Activated naive CD4-positive, alpha-beta T cell treated with anti-CD3 and anti-CD28 coated beads, Interleukin-2, amount 10 ng/mL, durations not matched to agents 7 days and 5 days (primary cell): ENCODE data around the gene XXYLT1.
A peak's percentile ranks its signal among the peaks of the same experiment; 100 is the strongest.

Experiments used
- CTCF ChIA-PET: fragments of 350-600 bp; sonication (Branson Sonifier 250); formaldehyde crosslinking; loops from one replicate; lab custom pipeline; 2021; ENCODE audit warnings: antibody characterized with exemption; lab: Charles Lee
- DNase-seq: peaks from one replicate; pipeline ENCODE4 v3.0.0-alpha.2; 2020
- H3K27ac Mint-ChIP-seq: one replicate; pipeline ENCODE4 v1.8.0; 2021; ENCODE audit warnings: mild to moderate bottlenecking, moderate library complexity, mixed read lengths
- H3K27me3 Mint-ChIP-seq: one replicate; pipeline ENCODE4 v1.8.0; 2021; ENCODE audit warnings: mild to moderate bottlenecking, mixed read lengths
- H3K36me3 Mint-ChIP-seq: one replicate; pipeline ENCODE4 v1.8.0; 2021; ENCODE audit warnings: mixed read lengths
- H3K4me1 Mint-ChIP-seq: one replicate; pipeline ENCODE4 v1.8.0; 2021; ENCODE audit warnings: mixed read lengths
- H3K4me3 Mint-ChIP-seq: one replicate; pipeline ENCODE4 v1.8.0; 2021; ENCODE audit warnings: mild to moderate bottlenecking, moderate library complexity, mixed read lengths
- H3K9me3 Mint-ChIP-seq: one replicate; pipeline ENCODE4 v1.8.0; 2021; ENCODE audit warnings: mixed read lengths

The XXYLT1 gene

DNA sequence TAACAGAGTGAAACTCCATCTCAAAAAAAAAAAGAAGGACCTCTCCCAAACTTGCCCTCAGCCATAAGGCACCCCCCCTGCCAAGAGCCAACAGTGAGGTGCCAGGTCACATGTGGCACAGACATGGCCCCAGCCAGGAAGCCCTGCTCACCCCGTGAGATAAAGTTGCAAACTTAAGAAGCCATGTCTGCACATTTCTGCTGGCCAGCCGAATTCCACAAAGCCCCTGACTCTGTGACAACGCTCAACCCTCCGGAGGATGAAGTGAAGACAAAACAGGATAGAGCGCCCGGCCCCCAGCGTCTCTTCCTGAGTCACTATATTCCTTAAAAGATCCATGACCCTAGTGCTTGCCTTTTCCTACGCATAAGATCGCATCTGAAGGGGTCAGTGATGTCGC is 188.1 kb downstream of the XXYLT1 start:
- no peak overlapping the region for H3K4me3 Mint-ChIP-seq
- peaks cover 13% of the 10 kb centered on the region for H3K4me1 Mint-ChIP-seq
- H3K27me3 Mint-ChIP-seq = no peaks in the 10 kb centered on the region
- H3K27ac Mint-ChIP-seq = no peak overlapping the region
- no peak for DNase-seq
- CTCF ChIA-PET = no interaction called here
- no peaks in the 10 kb centered on the region for H3K9me3 Mint-ChIP-seq
- no peaks in the 10 kb centered on the region for H3K36me3 Mint-ChIP-seq

- CTCF ChIA-PET = no interaction called here
- H3K36me3 Mint-ChIP-seq = no peaks in the 10 kb centered on the region
- H3K4me1 Mint-ChIP-seq = peaks cover 4% of the 10 kb centered on the region
- no peak overlapping the region for H3K4me3 Mint-ChIP-seq
- H3K27ac Mint-ChIP-seq = no peak overlapping the region
- H3K9me3 Mint-ChIP-seq = no peaks in the 10 kb centered on the region
- no peaks in the 10 kb centered on the region for H3K27me3 Mint-ChIP-seq
- DNase-seq = no peak
Observed at GRCh38 chr3:195081242-195081963, 189.6 kb downstream of the XXYLT1 start.

DNA sequence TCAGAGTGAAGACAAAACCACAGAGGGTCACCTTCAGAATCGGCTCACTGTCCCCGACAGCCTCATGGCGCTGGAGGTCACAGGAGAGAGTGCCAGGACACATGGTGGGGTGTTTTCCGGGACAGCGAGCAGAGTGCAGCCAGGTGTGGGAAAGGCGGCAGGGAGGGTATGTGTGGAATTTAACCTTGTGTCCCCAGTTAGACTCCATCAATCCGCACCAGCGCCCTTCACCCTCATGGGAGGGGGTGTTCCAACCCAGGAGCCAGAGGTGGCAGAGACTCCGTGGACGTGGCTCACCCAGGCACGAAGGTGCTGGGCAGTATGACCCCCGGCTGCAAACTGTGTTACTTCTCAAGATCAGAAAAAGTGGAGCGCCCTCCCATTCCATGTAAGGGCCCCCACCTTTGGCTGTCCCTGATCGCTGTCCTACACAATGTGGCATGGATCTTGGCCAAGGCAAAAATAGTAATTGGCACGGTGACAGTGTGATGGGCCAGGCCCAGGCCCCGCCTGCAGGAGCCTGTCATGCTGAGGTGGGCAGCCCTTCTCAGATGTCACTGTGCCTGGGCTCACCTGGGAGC is 190.3 kb downstream of the XXYLT1 start:
- no peaks in the 10 kb centered on the region for H3K36me3 Mint-ChIP-seq
- CTCF ChIA-PET = no interaction called here

GRCh38 chr3:195080125-195080524 is 190.8 kb downstream of the XXYLT1 start:
- Mint-ChIP-seq H3K27ac (no peak overlapping the region), H3K4me1 (peaks cover 2% of the 10 kb centered on the region), H3K36me3 (no peaks in the 10 kb centered on the region), H3K9me3 (no peaks in the 10 kb centered on the region), H3K4me3 (no peak overlapping the region), H3K27me3 (no peaks in the 10 kb centered on the region)
- CTCF ChIA-PET = no interaction called here
- DNase-seq = no peak

More for the DNA sequence above, 190.3 kb downstream of the XXYLT1 start:
- Mint-ChIP-seq H3K4me1 (peaks cover 2% of the 10 kb centered on the region), H3K27ac (no peak overlapping the region), H3K4me3 (no peak overlapping the region), H3K9me3 (no peaks in the 10 kb centered on the region), H3K27me3 (no peaks in the 10 kb centered on the region)
- DNase-seq = no peak

DNA sequence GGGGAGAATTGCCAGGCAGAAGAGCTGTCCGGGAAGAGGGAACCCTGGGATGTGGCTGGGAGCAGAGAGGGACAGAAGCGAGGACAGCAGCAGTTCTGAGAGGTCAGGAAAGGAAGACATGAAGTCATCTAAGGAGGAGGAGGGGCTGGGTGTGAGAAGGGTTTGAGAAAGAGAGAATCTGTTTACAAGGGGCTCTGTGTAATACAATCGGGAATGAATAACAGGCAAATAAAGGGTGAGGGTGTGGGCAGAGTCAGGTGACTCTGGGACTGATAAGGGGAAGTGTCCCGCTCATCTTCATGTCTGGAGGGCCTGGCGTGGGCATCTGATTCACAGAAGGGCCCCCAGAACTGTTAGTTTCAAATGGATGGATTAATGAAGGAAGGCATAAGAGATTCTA is 191.3 kb downstream of the XXYLT1 start:
- Mint-ChIP-seq H3K9me3 (no peaks in the 10 kb centered on the region), H3K4me1 (peaks cover 2% of the 10 kb centered on the region), H3K27me3 (no peaks in the 10 kb centered on the region), H3K4me3 (no peak overlapping the region), H3K27ac (no peak overlapping the region), H3K36me3 (no peaks in the 10 kb centered on the region)
- CTCF ChIA-PET = no interaction called here
- DNase-seq = no peak

- Mint-ChIP-seq H3K36me3 (no peaks in the 10 kb centered on the region), H3K9me3 (no peaks in the 10 kb centered on the region), H3K4me3 (no peak overlapping the region), H3K27me3 (no peaks in the 10 kb centered on the region), H3K4me1 (peaks cover 2% of the 10 kb centered on the region), H3K27ac (no peak overlapping the region)
- CTCF ChIA-PET = no interaction called here
- no peak for DNase-seq
Observed at GRCh38 chr3:195078891-195079440, 192.0 kb downstream of the XXYLT1 start.

DNA sequence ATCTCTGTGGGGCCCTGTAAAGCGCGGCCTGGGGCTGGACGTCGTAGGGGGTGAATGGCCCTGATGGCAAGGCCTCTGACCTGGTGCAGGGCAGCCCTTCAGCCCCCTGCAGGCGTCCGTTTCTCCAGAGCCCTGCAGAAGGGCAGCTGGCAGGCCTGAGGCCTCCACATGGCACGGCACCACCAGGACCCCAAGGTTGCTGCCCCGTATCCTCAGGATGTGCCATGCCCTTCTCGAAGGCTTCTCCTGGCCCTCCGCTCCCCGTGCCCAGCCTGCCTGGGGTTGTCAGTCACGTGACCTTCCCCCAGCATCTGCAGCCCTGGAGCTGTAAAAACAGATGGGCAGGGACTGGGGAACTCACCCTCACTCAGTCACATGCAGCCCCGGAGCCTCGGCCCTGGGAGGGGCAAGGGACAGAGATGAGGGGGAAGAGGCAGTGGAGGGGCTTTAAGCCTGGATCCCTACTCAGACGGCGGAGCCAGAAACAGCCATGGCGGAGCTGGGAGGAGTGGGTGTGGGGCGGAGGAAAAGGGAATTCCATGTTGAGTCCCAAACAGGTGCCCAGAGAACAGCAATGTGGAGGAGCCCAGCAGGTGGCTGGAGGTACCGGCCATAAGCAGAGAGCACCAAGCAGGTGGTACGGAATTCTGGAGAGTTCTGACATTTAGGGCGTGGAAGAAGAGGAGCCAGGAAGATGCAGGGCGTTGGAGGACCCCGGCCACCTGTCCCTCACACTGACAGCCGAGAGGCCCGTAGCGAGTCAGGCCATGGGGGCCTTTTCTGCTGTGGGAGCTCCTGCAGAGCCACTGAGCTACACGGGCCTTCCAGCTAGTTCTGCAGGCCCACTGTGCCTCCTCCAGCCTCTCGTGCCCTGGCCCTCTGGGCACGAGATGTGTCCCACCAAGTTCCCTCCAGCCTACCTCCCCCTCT is 193.1 kb downstream of the XXYLT1 start:
- no peaks in the 10 kb centered on the region for H3K36me3 Mint-ChIP-seq
- H3K4me3 Mint-ChIP-seq = no peak overlapping the region
- peaks cover 2% of the 10 kb centered on the region for H3K4me1 Mint-ChIP-seq
- CTCF ChIA-PET = interaction anchor here (1.1 kb wide), 1 partner anchor 28 kb away, joined by 3 read pairs; no protein-coding TSS in a partner anchor
- peak; percentile 10 for DNase-seq
- H3K9me3 Mint-ChIP-seq = no peaks in the 10 kb centered on the region
- no peaks in the 10 kb centered on the region for H3K27me3 Mint-ChIP-seq
- H3K27ac Mint-ChIP-seq = no peak overlapping the region

DNA sequence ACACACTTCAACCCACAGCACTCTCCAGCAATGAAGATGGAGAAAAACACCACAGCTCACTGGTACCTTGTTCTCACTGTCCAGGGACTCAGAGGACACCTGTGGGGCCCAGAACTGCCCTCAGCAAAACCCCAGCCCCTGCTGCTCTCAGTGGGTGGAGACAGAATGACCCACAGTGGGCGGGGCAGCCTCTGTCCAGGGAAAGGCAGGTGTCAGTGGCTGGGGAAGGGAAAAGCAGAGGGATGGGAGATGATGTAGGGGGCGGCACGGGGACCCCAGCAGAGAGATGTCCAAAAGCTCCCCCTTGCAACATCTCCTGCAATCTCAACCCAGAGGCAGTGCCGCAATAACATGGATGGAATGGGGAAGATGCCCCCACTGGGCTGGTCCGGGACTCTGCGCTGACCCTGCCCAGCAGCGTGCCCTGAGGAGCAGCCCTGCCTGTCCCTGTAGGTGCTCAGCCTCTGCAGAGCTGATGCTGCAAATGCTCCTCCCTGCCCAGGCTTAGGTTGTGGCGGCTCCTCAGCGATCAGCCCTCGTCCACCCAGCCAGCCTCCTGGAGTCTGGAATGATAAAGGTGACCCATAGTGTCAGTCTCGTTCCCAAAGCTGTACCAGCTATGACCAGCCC is 193.9 kb downstream of the XXYLT1 start:
- H3K36me3 Mint-ChIP-seq = no peaks in the 10 kb centered on the region
- no peak for DNase-seq
- CTCF ChIA-PET = interaction anchor here (1.1 kb wide), 1 partner anchor 29 kb away, joined by 3 read pairs; no protein-coding TSS in a partner anchor
- no peak overlapping the region for H3K27ac Mint-ChIP-seq
- H3K9me3 Mint-ChIP-seq = no peaks in the 10 kb centered on the region
- H3K4me3 Mint-ChIP-seq = no peak overlapping the region
- H3K27me3 Mint-ChIP-seq = no peaks in the 10 kb centered on the region
- H3K4me1 Mint-ChIP-seq = peaks cover 2% of the 10 kb centered on the region

DNA sequence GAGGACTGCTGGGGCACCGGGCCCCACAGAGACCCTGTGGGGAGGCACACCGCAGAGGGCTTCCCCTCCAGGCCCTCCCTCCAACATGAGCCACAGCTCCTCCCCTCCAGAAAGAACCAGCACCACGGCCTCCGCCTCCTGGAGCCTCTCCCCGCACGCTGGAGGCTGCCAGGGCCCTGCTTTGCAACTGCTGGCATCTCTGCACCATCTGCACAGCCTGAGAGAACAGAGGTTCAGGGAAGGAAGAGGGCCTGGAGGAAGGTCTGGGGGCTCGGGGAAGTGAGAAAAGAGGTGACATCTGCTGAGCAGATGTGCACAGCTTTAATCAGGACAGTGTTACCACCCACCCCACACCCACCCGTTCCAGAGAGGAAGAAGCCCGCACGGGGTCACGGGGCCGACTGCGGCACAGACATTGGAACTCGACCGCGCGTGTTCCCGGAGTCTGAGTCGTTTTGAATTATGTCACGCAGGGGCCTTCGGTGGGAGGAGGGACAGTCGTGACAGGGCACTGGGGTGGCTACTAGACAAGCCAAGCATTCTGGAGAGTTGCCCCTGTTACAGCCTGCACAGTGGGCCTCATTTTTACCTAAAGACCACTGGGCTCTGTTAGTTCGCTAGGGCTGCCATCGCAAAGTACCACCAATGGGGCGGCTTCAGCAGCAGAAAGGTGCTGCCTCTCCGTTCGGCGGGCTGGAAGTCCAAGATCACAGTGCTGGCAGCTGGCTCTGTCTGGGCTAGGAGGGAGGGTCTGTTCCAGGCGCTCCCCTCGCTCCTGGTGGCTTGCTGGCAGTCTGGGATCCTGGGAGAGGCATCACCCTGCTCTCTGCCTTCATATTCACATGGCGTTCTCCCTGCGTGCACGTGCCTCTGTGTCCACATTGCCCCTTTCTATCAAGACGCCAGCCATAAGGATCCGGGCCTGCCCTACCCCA is 194.8 kb downstream of the XXYLT1 start:
- Mint-ChIP-seq H3K36me3 (no peaks in the 10 kb centered on the region), H3K27ac (no peak overlapping the region), H3K4me1 (peaks cover 2% of the 10 kb centered on the region), H3K9me3 (no peaks in the 10 kb centered on the region), H3K4me3 (no peak overlapping the region), H3K27me3 (no peaks in the 10 kb centered on the region)
- CTCF ChIA-PET = interaction anchor here (0.6 kb wide), 1 partner anchor 65 kb away, joined by 4 read pairs; no protein-coding TSS in a partner anchor
- DNase-seq = no peak

DNA sequence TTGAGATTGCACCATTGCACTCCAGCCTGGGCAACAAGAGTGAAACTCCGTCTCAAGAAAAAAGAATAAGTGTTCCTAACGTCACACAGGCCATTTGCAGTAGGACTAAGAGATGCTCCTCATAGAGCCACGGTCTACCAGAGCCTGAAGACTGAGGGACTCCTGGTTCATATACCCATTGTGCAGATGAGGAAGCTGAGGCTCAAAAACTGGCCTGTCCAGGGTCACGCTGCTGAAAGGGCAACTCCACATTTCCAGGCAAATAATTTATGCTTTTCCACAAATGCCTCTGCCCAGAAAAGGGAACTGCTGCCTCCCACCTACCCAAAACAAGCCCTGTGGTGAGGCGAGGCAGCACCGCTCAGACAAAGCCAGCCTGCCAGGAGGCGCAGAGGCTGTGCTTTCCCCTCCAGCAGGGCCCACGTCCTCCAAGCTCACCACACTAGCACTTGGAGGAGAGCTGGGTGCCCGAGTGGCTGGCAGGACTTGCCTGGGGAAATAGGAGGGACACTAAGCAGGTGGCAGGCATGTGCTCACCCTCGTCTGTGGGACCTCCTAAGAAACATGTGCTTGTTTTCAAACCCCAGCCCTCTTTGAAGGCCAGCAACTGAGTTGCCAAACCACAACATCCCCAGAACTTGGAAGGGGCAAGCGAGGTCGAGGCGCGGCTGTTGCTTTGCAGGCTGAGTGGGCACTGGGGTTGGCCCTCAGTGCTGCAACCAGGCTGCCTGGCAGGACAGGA is 195.6 kb downstream of the XXYLT1 start:
- no peak for DNase-seq
- no peaks in the 10 kb centered on the region for H3K36me3 Mint-ChIP-seq
- H3K4me3 Mint-ChIP-seq = no peak overlapping the region
- no peak overlapping the region for H3K27ac Mint-ChIP-seq
- H3K4me1 Mint-ChIP-seq = peaks cover 2% of the 10 kb centered on the region
- no peaks in the 10 kb centered on the region for H3K9me3 Mint-ChIP-seq
- H3K27me3 Mint-ChIP-seq = no peaks in the 10 kb centered on the region
- CTCF ChIA-PET = no interaction called here

DNA sequence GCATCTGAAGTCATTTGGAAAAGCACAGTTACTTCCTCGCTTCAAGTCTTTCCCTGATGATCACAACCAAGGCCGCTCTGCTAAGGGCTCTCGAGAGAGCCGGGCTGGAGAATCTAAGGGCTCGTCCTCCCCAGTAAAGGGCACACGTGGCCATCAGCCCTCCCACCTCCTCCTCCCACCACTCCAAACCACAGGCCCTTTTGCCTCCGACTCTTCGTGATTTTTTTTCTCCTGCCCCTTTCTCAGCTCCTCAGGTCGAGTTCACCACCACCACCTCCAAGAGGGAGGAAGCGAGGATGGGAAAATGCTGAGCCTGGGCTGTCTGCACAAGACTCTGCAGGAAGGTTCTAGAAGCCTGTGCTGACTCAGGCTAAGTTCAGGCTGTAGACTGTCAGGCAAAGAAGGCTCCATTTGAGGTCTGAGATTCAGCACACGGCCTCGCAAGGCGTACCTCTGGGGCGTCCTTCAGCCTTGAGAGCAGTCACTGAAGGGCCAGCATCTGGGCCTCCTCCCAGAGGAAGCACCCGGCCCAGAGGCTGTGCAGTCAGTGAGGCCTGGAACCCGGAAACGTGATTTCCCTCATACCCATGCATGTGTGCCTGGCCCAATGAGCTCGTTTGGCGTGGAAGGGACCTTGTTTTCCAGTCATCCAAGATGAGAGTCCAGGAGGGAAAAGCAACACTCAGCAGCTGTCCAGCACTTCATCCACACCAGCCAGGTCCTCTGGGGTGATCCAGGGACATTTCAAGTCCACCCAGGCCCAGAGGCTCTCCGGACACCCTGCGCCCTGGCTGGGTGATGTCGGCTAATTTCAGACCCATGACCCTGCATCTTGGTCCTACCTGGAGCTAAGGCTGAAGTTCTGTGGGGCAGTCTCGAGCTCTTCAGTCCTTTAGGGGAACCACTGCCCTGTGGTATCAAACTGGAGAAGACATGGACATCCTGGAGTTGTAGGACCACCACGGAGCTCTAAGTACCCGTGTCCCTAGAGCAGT is 196.8 kb downstream of the XXYLT1 start:
- H3K4me1 Mint-ChIP-seq = no peaks in the 10 kb centered on the region
- H3K27me3 Mint-ChIP-seq = no peaks in the 10 kb centered on the region
- DNase-seq = no peak
- H3K27ac Mint-ChIP-seq = no peak overlapping the region
- no peaks in the 10 kb centered on the region for H3K36me3 Mint-ChIP-seq
- CTCF ChIA-PET = interaction anchor here (1.3 kb wide), 1 partner anchor 391 kb away, joined by 3 read pairs; no protein-coding TSS in a partner anchor
- H3K9me3 Mint-ChIP-seq = no peaks in the 10 kb centered on the region
- H3K4me3 Mint-ChIP-seq = no peak overlapping the region
